Endothelial cell of umbilical vein (primary cell): ENCODE measurements around the gene SLC25A40. TPM values are rescaled to one million over a fixed set of nuclear protein-coding genes. Genes with fewer than 3 reads are reported as not detected.

Experiments used
- BruUV-seq: library from RNA; stranded (reverse); fragments of 400-500 nt; replicated peaks from 2 replicates; lab custom pipeline; 2021; lab: Mats Ljungman, UMichigan
- CTCF ChIA-PET: fragments of 300-600, 350-600 bp; sonication (Branson Sonifier 250); formaldehyde crosslinking; loops from one replicate; lab custom pipeline; 2021; ENCODE audit warnings: antibody characterized with exemption, inconsistent platforms; lab: Charles Lee
- POLR2A ChIA-PET: fragments of 300-600, 350-600 bp; sonication (Branson Sonifier 250); formaldehyde crosslinking; loops from one replicate; lab custom pipeline; 2021; ENCODE audit warnings: antibody characterized with exemption, inconsistent platforms; lab: Charles Lee
- DNase-seq: peaks from one replicate; pipeline ENCODE4 v3.0.0-alpha.2; 2011; ENCODE audit warnings: low read depth, low spot score
- FAIRE-seq: peaks from 2 replicates; lab custom pipeline; 2011; peaks lifted over from hg19 to GRCh38; lab: Jason Lieb, UNC
- H2AFZ ChIP-seq: 2 replicates; pipeline ENCODE4 v1.6.0; 2012; ENCODE audit warnings: low read depth, low read length, control low read depth, inconsistent platforms
- H3K27ac ChIP-seq: 2 replicates; pipeline ENCODE4 v1.5.1; 2011; ENCODE audit warnings: low read depth, mild to moderate bottlenecking, control low read depth, low read length, moderate library complexity; ENCODE audit not compliant: insufficient read depth
- H3K27me3 ChIP-seq, 2 experiments: 2 replicates each; pipeline versions ENCODE4 v1.6.0 to v1.6.1; 2011; ENCODE audit warnings: low read length in 2 of 2, mixed read lengths in 1 of 2; ENCODE audit not compliant: control insufficient read depth in 2 of 2, insufficient read depth in 2 of 2
- H3K36me3 ChIP-seq, 2 experiments: 2 replicates in 1 of 2; 3 replicates in 1 of 2; pipeline ENCODE4 v1.5.1; 2011; ENCODE audit warnings: low read length in 2 of 2, mild to moderate bottlenecking in 1 of 2, moderate library complexity in 1 of 2; ENCODE audit not compliant: control insufficient read depth in 2 of 2, insufficient read depth in 2 of 2; ENCODE audit errors: extremely low read depth in 1 of 2
- H3K4me1 ChIP-seq: 3 replicates; pipeline ENCODE4 v1.5.1; 2011; ENCODE audit warnings: mild to moderate bottlenecking, low read length; ENCODE audit not compliant: control insufficient read depth, insufficient read depth; ENCODE audit errors: extremely low read depth
- H3K4me2 ChIP-seq: 2 replicates; pipeline ENCODE4 v1.6.1; 2011; ENCODE audit warnings: low read length, control low read depth, mixed read lengths; ENCODE audit not compliant: insufficient read depth
- H3K4me3 ChIP-seq, 3 experiments: fragments of 200-600 bp in 1 of 3; sonication (generic), shearing (Covaris generic) in 1 of 3; replicated peaks in 1 of 3; 2 replicates each; pipeline ENCODE4 v1.5.1; 2011 to 2016; ENCODE audit warnings: control low read depth in 3 of 3, low read length in 3 of 3, mild to moderate bottlenecking in 2 of 3, inconsistent platforms in 1 of 3, low read depth in 1 of 3, moderate library complexity in 1 of 3; ENCODE audit not compliant: insufficient read depth in 1 of 3
- H3K79me2 ChIP-seq: 2 replicates; pipeline ENCODE4 v1.6.0; 2012; ENCODE audit warnings: low read length, inconsistent platforms; ENCODE audit not compliant: control insufficient read depth, insufficient read depth
- H3K9ac ChIP-seq: replicated peaks from 2 replicates; pipeline ENCODE3; 2011; ENCODE audit warnings: low read length, control low read depth; ENCODE audit not compliant: insufficient read depth; ENCODE audit errors: extremely low read depth
- H3K9me1 ChIP-seq: replicated peaks from 3 replicates; pipeline ENCODE4 v1.6.0; 2011; ENCODE audit warnings: mild to moderate bottlenecking, low read length; ENCODE audit not compliant: control insufficient read depth, insufficient read depth; ENCODE audit errors: extremely low read depth
- H3K9me3 ChIP-seq: replicated peaks from 2 replicates; pipeline ENCODE4 v1.5.1; 2012; ENCODE audit warnings: low read length, inconsistent platforms; ENCODE audit not compliant: control insufficient read depth, insufficient read depth
- H4K20me1 ChIP-seq: replicated peaks from 2 replicates; pipeline ENCODE3; 2011; ENCODE audit warnings: mild to moderate bottlenecking, low read length; ENCODE audit not compliant: control insufficient read depth, insufficient read depth; ENCODE audit errors: extremely low read depth
- EZH2 ChIP-seq: IDR thresholded peaks from 2 replicates; pipeline ENCODE4 v1.6.1; 2012; ENCODE audit warnings: borderline replicate concordance, low read depth, mild to moderate bottlenecking, moderate library complexity, low read length, inconsistent platforms; ENCODE audit not compliant: severe bottlenecking
- FOS ChIP-seq: IDR thresholded peaks from 2 replicates; pipeline ENCODE4 v1.6.1; 2011; ENCODE audit warnings: mild to moderate bottlenecking, low read length, moderate library complexity, borderline replicate concordance; ENCODE audit not compliant: insufficient read depth
- GATA2 ChIP-seq: IDR thresholded peaks from 2 replicates; pipeline ENCODE4 v1.7.0; 2011; ENCODE audit warnings: low read depth, mild to moderate bottlenecking, moderate library complexity, mixed read lengths, low read length; ENCODE audit not compliant: insufficient read length, insufficient read depth
- JUN ChIP-seq: IDR thresholded peaks from 2 replicates; pipeline ENCODE4 v1.6.1; 2011; ENCODE audit warnings: borderline replicate concordance, low read depth; ENCODE audit not compliant: insufficient read length, insufficient read depth
- MAX ChIP-seq: IDR thresholded peaks from 2 replicates; pipeline ENCODE4 v1.6.1; 2011; ENCODE audit not compliant: insufficient read depth, insufficient read length
- MYC ChIP-seq: IDR thresholded peaks from one replicate; pipeline ENCODE4 v1.6.1; 2011; ENCODE audit warnings: mild to moderate bottlenecking, low read depth, low read length
- POLR2A ChIP-seq: IDR thresholded peaks from 2 replicates; pipeline ENCODE4 v1.6.1; 2012; ENCODE audit warnings: low read depth, mild to moderate bottlenecking, control low read depth, low read length
- POLR2AphosphoS5 ChIP-seq: IDR thresholded peaks from 2 replicates; pipeline ENCODE4 v1.6.1; 2012; ENCODE audit warnings: low read depth, mild to moderate bottlenecking, control low read depth, low read length, moderate library complexity; ENCODE audit not compliant: insufficient read depth
- dilution Hi-C: fragments of 300-500 bp; cut with MboI; formaldehyde crosslinking; loops from one replicate; pipeline ENCODE4 v1.15.0; 2019; ENCODE audit warnings: low sequenced_read_pairs; ENCODE audit not compliant: extremely low pct_ligation_motif_present
- intact Hi-C: fragments of 100-400 bp; cut with micrococcal nuclease; formaldehyde crosslinking; loops from one replicate; pipeline ENCODE4 v1.10.0; 2022
- polyA plus RNA-seq, 4 experiments: library from polyadenylated mRNA; depleted of rRNA in 3 of 4; stranded (reverse) in 3 of 4; unstranded in 1 of 4; fragments of >200 nt; gene quantifications; 2 replicates each; pipeline versions ENCODE4 v1.2.1 to v1.2.3, GENCODE V29; 2011 to 2012; ENCODE audit warnings: missing spikeins in 1 of 4
- total RNA-seq: library from RNA; stranded (reverse); gene quantifications from 2 replicates; pipeline ENCODE4 v1.2.3, GENCODE V29; 2021
- TF ChIP-seq, protein P1 (sequence below), 2 donors: IDR thresholded peaks; 1 replicate in 1 of 2; 2 replicates in 1 of 2; pipeline ENCODE4 v1.5.1; 2011; ENCODE audit warnings: low read length in 2 of 2, mild to moderate bottlenecking in 2 of 2, moderate library complexity in 2 of 2, control low read depth in 1 of 2, inconsistent platforms in 1 of 2, low read depth in 1 of 2; ENCODE audit not compliant: insufficient read depth in 1 of 2; ENCODE audit errors: extremely low read depth in 1 of 2

The SLC25A40 gene
- total and polyA plus RNA-seq, 2 donors (not counting 3 experiments of a cell fraction or from before 2014, with no cell fraction given), result 7.1 to 17.1 TPM

DNA sequence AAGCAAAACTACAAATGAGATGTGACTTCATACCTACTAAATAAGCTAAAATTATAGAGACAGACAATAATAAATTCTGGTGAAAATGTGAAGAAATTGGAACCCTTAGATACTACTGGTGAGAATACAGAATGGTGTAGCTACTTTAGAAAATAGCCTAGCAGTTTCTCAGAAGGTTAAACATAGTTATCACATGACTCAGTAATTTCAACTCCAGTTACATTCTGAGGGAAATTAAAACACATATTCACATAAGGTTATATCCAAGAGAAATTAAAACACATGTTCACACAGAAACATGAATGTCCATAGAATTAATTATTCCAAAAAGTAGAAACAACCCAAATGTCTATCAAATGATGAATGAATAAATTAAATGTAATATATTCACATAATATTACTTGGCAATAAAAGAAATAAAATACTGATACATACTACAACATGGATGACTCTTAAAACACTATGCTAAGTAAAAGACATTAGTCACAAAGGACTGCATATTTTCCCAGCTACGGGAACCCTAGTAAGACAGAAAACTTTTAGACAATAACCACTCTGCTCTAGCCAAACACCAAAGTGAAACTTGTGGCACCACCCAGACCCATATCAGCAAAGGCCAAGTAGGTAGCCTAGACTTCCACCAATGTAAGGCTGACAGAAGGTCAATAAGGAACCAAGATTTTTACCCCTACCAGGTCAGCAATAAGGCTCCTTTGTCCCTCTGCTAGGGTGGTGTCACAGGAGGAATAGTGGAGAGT is 25.1 kb downstream of the SLC25A40 start:
- no TSS peak for BruUV-seq
- FAIRE-seq, result no peak
- Histone ChIP-seq H3K9ac (no peak overlapping the region), H3K79me2 (no peaks in the 10 kb centered on the region), H3K9me3 (no peaks in the 10 kb centered on the region), H3K9me1 (no peaks in the 10 kb centered on the region), H3K27ac (no peak overlapping the region), H3K27me3 (no peaks in the 10 kb centered on the region), H4K20me1 (no peaks in the 10 kb centered on the region), H3K4me3 (no peak overlapping the region), H3K36me3 (peaks cover 0 to 2% of the 10 kb centered on the region in 2 experiments), H3K4me1 (no peaks in the 10 kb centered on the region), H2AFZ (no peak overlapping the region), H3K4me2 (no peak overlapping the region)
- TF ChIP-seq EZH2 (no peak), POLR2AphosphoS5 (no peak), GATA2 (no peak), MAX (no peak), MYC (no peak), POLR2A (no peak), FOS (no peak), JUN (no peak)
- TF ChIP-seq, protein P1, sequence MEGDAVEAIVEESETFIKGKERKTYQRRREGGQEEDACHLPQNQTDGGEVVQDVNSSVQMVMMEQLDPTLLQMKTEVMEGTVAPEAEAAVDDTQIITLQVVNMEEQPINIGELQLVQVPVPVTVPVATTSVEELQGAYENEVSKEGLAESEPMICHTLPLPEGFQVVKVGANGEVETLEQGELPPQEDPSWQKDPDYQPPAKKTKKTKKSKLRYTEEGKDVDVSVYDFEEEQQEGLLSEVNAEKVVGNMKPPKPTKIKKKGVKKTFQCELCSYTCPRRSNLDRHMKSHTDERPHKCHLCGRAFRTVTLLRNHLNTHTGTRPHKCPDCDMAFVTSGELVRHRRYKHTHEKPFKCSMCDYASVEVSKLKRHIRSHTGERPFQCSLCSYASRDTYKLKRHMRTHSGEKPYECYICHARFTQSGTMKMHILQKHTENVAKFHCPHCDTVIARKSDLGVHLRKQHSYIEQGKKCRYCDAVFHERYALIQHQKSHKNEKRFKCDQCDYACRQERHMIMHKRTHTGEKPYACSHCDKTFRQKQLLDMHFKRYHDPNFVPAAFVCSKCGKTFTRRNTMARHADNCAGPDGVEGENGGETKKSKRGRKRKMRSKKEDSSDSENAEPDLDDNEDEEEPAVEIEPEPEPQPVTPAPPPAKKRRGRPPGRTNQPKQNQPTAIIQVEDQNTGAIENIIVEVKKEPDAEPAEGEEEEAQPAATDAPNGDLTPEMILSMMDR (IDR thresholded peaks at IDR 0.05; ENCODE audit: extremely low read depth in 1 of 2, insufficient read depth in 1 of 2, low read depth in 1 of 2, low read length in 2 of 2), result no peak
- no peak for DNase-seq
- intact Hi-C loops, result no loop called here
- dilution Hi-C loops, result no loop called here
- POLR2A ChIA-PET, result no interaction called here
- CTCF ChIA-PET, result interaction anchor here (0.8 to 1.2 kb wide), 2 partner anchors 10 to 20 kb away, joined by 3 to 6 read pairs; no protein-coding TSS in a partner anchor
